ENCODE data around the gene U2AF1L4. TPM values are rescaled to one million over a fixed set of nuclear protein-coding genes. Genes with fewer than 3 reads are reported as not detected.

U2AF1L4 gene
- total RNA-seq, 1 donor from 2014 or later = 24.9 TPM

DNA sequence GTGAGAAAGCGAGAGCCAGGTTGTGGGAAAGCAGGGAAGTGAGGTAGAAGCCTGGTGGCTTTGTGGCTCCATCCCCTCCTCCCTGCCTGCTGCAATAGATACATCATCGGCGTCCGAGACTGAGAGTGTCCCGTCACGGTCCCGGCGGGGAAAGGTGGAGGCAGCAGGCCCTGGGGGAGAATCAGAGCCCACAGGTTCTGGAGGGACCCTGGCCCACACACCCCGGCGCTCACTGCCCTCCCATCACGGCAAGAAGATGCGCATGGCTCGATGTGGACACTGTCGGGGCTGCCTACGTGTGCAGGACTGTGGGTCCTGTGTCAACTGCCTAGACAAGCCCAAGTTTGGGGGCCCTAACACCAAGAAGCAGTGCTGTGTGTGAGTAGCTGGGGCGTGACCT lies 22.3 kb downstream of the U2AF1L4 start:
- Histone ChIP-seq H3K9me3 (replicated peaks) (no peaks in the 10 kb centered on the region), H3K4me3 (no peak overlapping the region), H3K4me1 (peaks cover 26% of the 10 kb centered on the region), H3K27me3 (ENCODE audit: low read depth) (no peaks in the 10 kb centered on the region), H3K36me3 (peaks cover 81% of the 10 kb centered on the region), H3K27ac (replicated peaks) (no peak overlapping the region)
- TF ChIP-seq CTCF (IDR thresholded peaks at IDR 0.05; ENCODE audit: borderline replicate concordance) = no peak
- no peak for DNase-seq
- intact Hi-C loops (cut with micrococcal nuclease) = no loop called here

- H3K9me3 ChIP-seq (replicated peaks) = no peaks in the 10 kb centered on the region
- intact Hi-C loops (cut with micrococcal nuclease) = no loop called here
- H3K27me3 ChIP-seq (ENCODE audit: low read depth) = no peaks in the 10 kb centered on the region
- no peak for TF ChIP-seq CTCF (IDR thresholded peaks at IDR 0.05; ENCODE audit: borderline replicate concordance)
- no peak overlapping the region for H3K27ac ChIP-seq (replicated peaks)
- no peak for DNase-seq
- H3K36me3 ChIP-seq = peaks cover 76% of the 10 kb centered on the region
- H3K4me3 ChIP-seq = no peak overlapping the region
- peaks cover 26% of the 10 kb centered on the region for H3K4me1 ChIP-seq
Measured at GRCh38 chr19:35722461-35722860, 22.8 kb downstream of the U2AF1L4 start.

DNA sequence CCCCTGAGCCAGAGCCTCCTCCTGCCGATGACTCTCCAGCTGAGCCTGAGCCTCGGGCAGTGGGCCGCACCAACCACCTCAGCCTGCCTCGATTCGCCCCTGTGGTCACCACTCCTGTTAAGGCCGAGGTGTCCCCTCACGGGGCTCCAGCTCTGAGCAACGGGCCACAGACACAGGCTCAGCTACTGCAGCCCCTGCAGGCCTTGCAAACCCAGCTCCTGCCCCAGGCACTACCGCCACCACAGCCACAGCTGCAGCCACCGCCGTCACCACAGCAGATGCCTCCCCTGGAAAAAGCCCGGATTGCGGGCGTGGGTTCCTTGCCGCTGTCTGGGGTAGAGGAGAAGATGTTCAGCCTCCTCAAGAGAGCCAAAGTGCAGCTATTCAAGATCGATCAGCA lies 23.8 kb downstream of the U2AF1L4 start:
- no peak overlapping the region for H3K4me3 ChIP-seq
- no peaks in the 10 kb centered on the region for H3K27me3 ChIP-seq (ENCODE audit: low read depth)
- TF ChIP-seq CTCF (IDR thresholded peaks at IDR 0.05; ENCODE audit: borderline replicate concordance) = no peak
- intact Hi-C loops (cut with micrococcal nuclease) = no loop called here
- peaks cover 65% of the 10 kb centered on the region for H3K36me3 ChIP-seq
- H3K27ac ChIP-seq (replicated peaks) = no peak overlapping the region
- peaks cover 35% of the 10 kb centered on the region for H3K4me1 ChIP-seq
- DNase-seq = no peak
- no peaks in the 10 kb centered on the region for H3K9me3 ChIP-seq (replicated peaks)

DNA sequence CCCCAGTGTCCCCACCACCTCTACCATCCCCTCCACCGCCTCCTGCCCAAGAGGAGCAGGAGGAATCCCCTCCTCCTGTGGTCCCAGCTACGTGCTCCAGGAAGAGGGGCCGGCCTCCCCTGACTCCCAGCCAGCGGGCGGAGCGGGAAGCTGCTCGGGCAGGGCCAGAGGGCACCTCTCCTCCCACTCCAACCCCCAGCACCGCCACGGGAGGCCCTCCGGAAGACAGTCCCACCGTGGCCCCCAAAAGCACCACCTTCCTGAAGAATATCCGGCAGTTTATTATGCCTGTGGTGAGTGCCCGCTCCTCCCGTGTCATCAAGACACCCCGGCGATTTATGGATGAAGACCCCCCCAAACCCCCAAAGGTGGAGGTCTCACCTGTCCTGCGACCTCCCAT lies 24.6 kb downstream of the U2AF1L4 start:
- peaks cover 58% of the 10 kb centered on the region for H3K36me3 ChIP-seq
- H3K4me1 ChIP-seq = peaks cover 42% of the 10 kb centered on the region
- H3K4me3 ChIP-seq = no peak overlapping the region
- H3K27me3 ChIP-seq (ENCODE audit: low read depth) = no peaks in the 10 kb centered on the region
- DNase-seq = no peak
- H3K9me3 ChIP-seq (replicated peaks) = no peaks in the 10 kb centered on the region
- H3K27ac ChIP-seq (replicated peaks) = no peak overlapping the region
- no peak for TF ChIP-seq CTCF (IDR thresholded peaks at IDR 0.05; ENCODE audit: borderline replicate concordance)
- intact Hi-C loops (cut with micrococcal nuclease) = no loop called here

DNA sequence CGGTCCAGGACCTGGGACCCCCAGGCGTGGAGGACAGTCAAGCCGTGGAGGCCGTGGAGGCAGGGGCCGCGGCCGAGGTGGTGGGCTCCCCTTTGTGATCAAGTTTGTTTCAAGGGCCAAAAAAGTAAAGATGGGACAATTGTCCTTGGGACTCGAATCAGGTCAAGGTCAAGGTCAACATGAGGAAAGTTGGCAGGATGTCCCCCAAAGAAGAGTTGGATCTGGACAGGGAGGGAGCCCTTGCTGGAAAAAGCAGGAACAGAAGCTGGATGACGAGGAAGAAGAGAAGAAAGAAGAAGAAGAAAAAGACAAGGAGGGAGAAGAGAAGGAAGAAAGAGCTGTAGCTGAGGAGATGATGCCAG lies 25.1 kb downstream of the U2AF1L4 start:
- Histone ChIP-seq H3K4me3 (no peak overlapping the region), H3K9me3 (replicated peaks) (no peaks in the 10 kb centered on the region), H3K36me3 (peaks cover 53% of the 10 kb centered on the region), H3K27me3 (ENCODE audit: low read depth) (no peaks in the 10 kb centered on the region), H3K4me1 (peaks cover 47% of the 10 kb centered on the region), H3K27ac (replicated peaks) (peak overlapping the region; percentile 8)
- DNase-seq = no peak
- intact Hi-C loops (cut with micrococcal nuclease) = no loop called here
- no peak for TF ChIP-seq CTCF (IDR thresholded peaks at IDR 0.05; ENCODE audit: borderline replicate concordance)
